IMR-90 (cell line): ENCODE data around the gene CCDC33. TPM values are rescaled to one million over a fixed set of nuclear protein-coding genes. Genes with fewer than 3 reads are reported as not detected.
"Not testable (repeated sequence)": the region's sequence is repeated elsewhere in the genome, so short reads cannot be mapped to it uniquely, and the experiment has no call there.

Source experiments
- ATAC-seq: fragments of 200-7000 bp; cut with Tn5 transposase; 2 replicates; pipeline ENCODE4 v1.9.1; 2020; ENCODE audit warnings: low read depth, mild to moderate bottlenecking, moderate library complexity
- BruUV-seq: library from RNA; stranded (reverse); fragments of 400-500 nt; replicated peaks from 2 replicates; lab custom pipeline; 2021; lab: Mats Ljungman, UMichigan
- CTCF ChIA-PET: fragments of 300-600 bp; formaldehyde crosslinking; extraction: SDS; loops from one replicate; lab custom pipeline; 2021; ENCODE audit warnings: antibody characterized with exemption; lab: Yijun Ruan, JAX
- POLR2A ChIA-PET: fragments of 300-600 bp; sonication (Branson Sonifier 250); formaldehyde crosslinking; loops from one replicate; lab custom pipeline; 2022; ENCODE audit warnings: antibody characterized with exemption; ENCODE audit not compliant: unreplicated experiment; lab: Charles Lee
- DNase-seq: peaks from one replicate; pipeline ENCODE4 v3.0.0; 2013
- H2AFZ ChIP-seq: replicated peaks from 2 replicates; pipeline ENCODE3; 2013; ENCODE audit warnings: low read length, mild to moderate bottlenecking; ENCODE audit not compliant: poor library complexity
- H2AK5ac ChIP-seq: 2 replicates; pipeline ENCODE4 v1.6.1; 2013; ENCODE audit warnings: low read depth, low read length, inconsistent platforms
- H2AK9ac ChIP-seq: replicated peaks from 2 replicates; pipeline ENCODE3; 2013; ENCODE audit warnings: mild to moderate bottlenecking, low read depth, low read length, moderate library complexity; ENCODE audit not compliant: poor library complexity
- H2BK120ac ChIP-seq: 2 replicates; pipeline ENCODE4 v1.6.1; 2013; ENCODE audit warnings: low read depth, low read length, inconsistent platforms
- H2BK15ac ChIP-seq: 3 replicates; pipeline ENCODE4 v1.6.1; 2013; ENCODE audit warnings: low read depth, low read length, inconsistent platforms
- H2BK20ac ChIP-seq: 2 replicates; pipeline ENCODE4 v1.6.1; 2013; ENCODE audit warnings: low read depth, mild to moderate bottlenecking, inconsistent platforms, low read length, moderate library complexity
- H2BK5ac ChIP-seq: 2 replicates; pipeline ENCODE4 v1.6.1; 2013; ENCODE audit warnings: mild to moderate bottlenecking, low read depth, low read length, inconsistent platforms; ENCODE audit not compliant: poor library complexity, severe bottlenecking
- H3K14ac ChIP-seq: replicated peaks from 2 replicates; pipeline ENCODE4 v1.6.1; 2013; ENCODE audit warnings: low read depth, low read length, inconsistent platforms
- H3K18ac ChIP-seq: 2 replicates; pipeline ENCODE4 v1.6.1; 2013; ENCODE audit warnings: low read depth, low read length, control low read depth
- H3K23ac ChIP-seq: 2 replicates; pipeline ENCODE4 v1.6.1; 2013; ENCODE audit warnings: low read depth, low read length, inconsistent platforms
- H3K27ac ChIP-seq: 2 replicates; pipeline ENCODE4 v1.5.1; 2013; ENCODE audit warnings: mild to moderate bottlenecking, control low read depth, low read length; ENCODE audit not compliant: insufficient read depth
- H3K27me3 ChIP-seq: 2 replicates; pipeline ENCODE4 v1.6.1; 2013; ENCODE audit warnings: low read length; ENCODE audit not compliant: control insufficient read depth, insufficient read depth
- H3K36me3 ChIP-seq: 2 replicates; pipeline ENCODE4 v1.6.1; 2013; ENCODE audit warnings: low read length, mixed read lengths; ENCODE audit not compliant: control insufficient read depth, insufficient read depth
- H3K4ac ChIP-seq: 2 replicates; pipeline ENCODE4 v1.6.1; 2013; ENCODE audit warnings: low read depth, low read length, inconsistent platforms
- H3K4me1 ChIP-seq: 2 replicates; pipeline ENCODE4 v1.6.1; 2013; ENCODE audit warnings: low read length, mixed read lengths; ENCODE audit not compliant: control insufficient read depth, insufficient read depth
- H3K4me2 ChIP-seq: 2 replicates; pipeline ENCODE4 v1.6.1; 2013; ENCODE audit warnings: low read depth, mild to moderate bottlenecking, control low read depth, low read length, moderate library complexity
- H3K4me3 ChIP-seq: 2 replicates; pipeline ENCODE4 v1.5.1; 2013; ENCODE audit warnings: low read depth, mild to moderate bottlenecking, control low read depth, low read length, moderate library complexity; ENCODE audit not compliant: insufficient read depth
- H3K56ac ChIP-seq: 2 replicates; pipeline ENCODE4 v1.6.1; 2013; ENCODE audit warnings: low read length, inconsistent platforms; ENCODE audit not compliant: insufficient read depth; ENCODE audit errors: extremely low read depth
- H3K79me1 ChIP-seq, 2 experiments: 2 replicates each; pipeline ENCODE4 v1.6.1; 2013; ENCODE audit warnings: low read length in 2 of 2, inconsistent platforms in 1 of 2, low read depth in 1 of 2
- H3K9ac ChIP-seq: 2 replicates; pipeline ENCODE4 v1.6.1; 2013; ENCODE audit warnings: low read depth, low read length, control low read depth
- H3K9me1 ChIP-seq: 2 replicates; pipeline ENCODE4 v1.6.1; 2013; ENCODE audit warnings: low read length, inconsistent platforms; ENCODE audit not compliant: insufficient read depth
- H3K9me3 ChIP-seq: 2 replicates; pipeline ENCODE4 v1.6.1; 2013; ENCODE audit warnings: low read length; ENCODE audit not compliant: control insufficient read depth, insufficient read depth
- H4K20me1 ChIP-seq: 2 replicates; pipeline ENCODE4 v1.6.1; 2013; ENCODE audit warnings: low read length, inconsistent platforms; ENCODE audit not compliant: insufficient read depth
- H4K5ac ChIP-seq: 2 replicates; pipeline ENCODE4 v1.6.1; 2013; ENCODE audit warnings: mild to moderate bottlenecking, low read depth, low read length, control low read depth
- H4K8ac ChIP-seq, 2 experiments: 2 replicates each; pipeline ENCODE4 v1.6.1; 2013; ENCODE audit warnings: low read depth in 2 of 2, low read length in 2 of 2, control low read depth in 1 of 2, inconsistent platforms in 1 of 2
- H4K91ac ChIP-seq: 2 replicates; pipeline ENCODE4 v1.6.1; 2013; ENCODE audit warnings: low read depth, low read length, inconsistent platforms; ENCODE audit not compliant: insufficient read depth
- MAFK ChIP-seq: IDR thresholded peaks from 2 replicates; pipeline ENCODE4 v1.6.1; 2012; ENCODE audit warnings: low read depth, low read length, improper control_type of control experiment
- WGBS, 2 experiments: methylation state at CpG; one replicate each; pipeline versions ENCODE4 v1.1.5 to v1.1.7; 2013; ENCODE audit warnings: missing lambda C conversion rate in 2 of 2; ENCODE audit not compliant: insufficient read length in 1 of 2; ENCODE audit errors: extremely low coverage in 2 of 2; 5-methylcytosine and 5-hydroxymethylcytosine counted together
- dilution Hi-C: fragments of 300-500 bp; cut with HindIII; formaldehyde crosslinking; loops from one replicate; pipeline ENCODE4 v1.14.3; 2018; ENCODE audit warnings: low sequenced_read_pairs; ENCODE audit not compliant: unreplicated experiment
- in situ Hi-C: fragments of 300-500 bp; cut with MboI; formaldehyde crosslinking; loops from 3 replicates; pipeline ENCODE4 v1.14.3; 2019; ENCODE audit warnings: low sequenced_read_pairs, inconsistent platforms, mixed read lengths
- intact Hi-C: fragments of 100-400 bp; cut with micrococcal nuclease; formaldehyde crosslinking; loops from 2 replicates; pipeline ENCODE4 v1.10.0; 2022
- polyA plus RNA-seq, 3 experiments: library from polyadenylated mRNA; depleted of rRNA; stranded (reverse); fragments of >200 nt; gene quantifications; 2 replicates each; pipeline ENCODE4 v1.2.3, GENCODE V29; 2012; ENCODE audit warnings: low replicate concordance in 1 of 3
- total RNA-seq: library from RNA; depleted of rRNA; stranded (reverse); fragments of >200 nt; gene quantifications from 2 replicates; pipeline ENCODE4 v1.2.3, GENCODE V29; 2012

The CCDC33 gene
- total and polyA plus RNA-seq, 2 of the 4 experiments (the other 2 are of a cell fraction), result not detected

DNA sequence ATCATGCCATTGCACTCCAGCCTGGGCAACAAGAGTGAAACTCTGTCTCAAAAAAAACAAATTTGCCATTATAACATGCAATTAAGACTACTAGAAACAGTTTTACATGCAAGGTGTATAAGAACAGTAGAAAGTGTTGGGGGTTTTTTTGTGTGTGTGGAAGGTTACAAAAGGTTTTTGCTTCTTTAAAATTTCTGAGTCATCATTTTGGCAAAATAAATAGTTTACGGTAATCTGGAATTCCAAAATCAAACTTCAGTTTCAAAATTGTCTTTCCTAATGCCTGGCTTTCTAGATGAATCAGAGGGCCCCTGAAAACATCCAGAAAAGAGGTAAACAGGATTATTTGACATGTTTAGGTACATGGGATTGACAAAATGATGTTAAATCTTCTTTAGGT, 124.7 kb downstream of the CCDC33 start:
- H3K79me1 ChIP-seq, H3K4me3 ChIP-seq, H3K56ac ChIP-seq, H4K5ac ChIP-seq, H4K91ac ChIP-seq, intact Hi-C loops, H2BK120ac ChIP-seq, H2BK15ac ChIP-seq, H3K9me1 ChIP-seq, H3K23ac ChIP-seq, H3K4me2 ChIP-seq, ATAC-seq, dilution Hi-C loops, H3K14ac ChIP-seq, in situ Hi-C loops, H2AFZ ChIP-seq, H3K9me3 ChIP-seq, H4K20me1 ChIP-seq, H3K9ac ChIP-seq, H3K18ac ChIP-seq, H2BK5ac ChIP-seq, H4K8ac ChIP-seq, POLR2A ChIA-PET, H3K4ac ChIP-seq, H2BK20ac ChIP-seq, H2AK5ac ChIP-seq, H3K27ac ChIP-seq, BruUV-seq, DNase-seq, H3K4me1 ChIP-seq, H3K36me3 ChIP-seq, H2AK9ac ChIP-seq: not testable (repeated sequence)
- CTCF ChIA-PET, result interaction anchor here (1.1 kb wide), 1 partner anchor 10 kb away, joined by 3 read pairs; no protein-coding TSS in a partner anchor
- H3K27me3 ChIP-seq, result peaks cover 20% of the 10 kb centered on the region
- WGBS, 2 experiments, result no CpG with 5 or more reads among the region's 1 CpG
- peak; percentile 30; the same call in 1 of the 2 replicates for TF ChIP-seq MAFK
